ENCODE data around the gene PGM1. TPM values are rescaled to one million over a fixed set of nuclear protein-coding genes. Genes with fewer than 3 reads are reported as not detected.

PGM1 gene
- total and polyA plus RNA-seq, 2 donors (not counting 3 experiments of a cell fraction or from before 2014, with no cell fraction given), result 9.3 to 21.0 TPM

DNA sequence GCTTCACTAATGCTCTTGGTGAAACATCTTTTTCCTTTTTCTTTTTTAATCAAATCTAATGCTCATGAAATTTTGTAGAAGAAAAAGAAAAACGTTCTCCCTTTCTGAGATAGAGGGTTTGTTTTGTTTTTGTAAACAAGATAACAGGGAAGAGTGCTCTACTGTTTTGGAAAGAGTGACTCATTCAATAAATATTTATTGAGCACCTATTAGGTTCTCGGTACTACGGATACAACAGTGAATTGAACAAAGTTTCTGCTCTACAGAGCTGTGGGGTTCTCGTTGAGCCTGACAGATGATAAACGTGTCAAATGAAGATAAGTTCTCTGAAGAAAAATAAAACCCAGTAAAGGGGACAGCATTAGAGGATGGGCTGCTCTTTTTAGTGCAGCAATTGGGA, 7.0 kb downstream of the PGM1 start:
- H3K27ac ChIP-seq (ENCODE audit: insufficient read depth, low read depth, low read length), result no peak overlapping the region
- ChIA-PET POLR2A (no interaction called here), CTCF (no interaction called here)
- dilution Hi-C loops (cut with MboI; ENCODE audit: extremely low pct_ligation_motif_present, low sequenced_read_pairs) (no loop called here), intact Hi-C loops (cut with micrococcal nuclease) (no loop called here)
- H3K4me1 ChIP-seq (ENCODE audit: control insufficient read depth, extremely low read depth, insufficient read depth, low read length), result no peaks in the 10 kb centered on the region
- H3K9ac ChIP-seq (replicated peaks; ENCODE audit: extremely low read depth, insufficient read depth, low read length), result no peak overlapping the region
- H3K36me3 ChIP-seq (ENCODE audit: control insufficient read depth in 2 of 2, extremely low read depth in 1 of 2, insufficient read depth in 2 of 2, low read length in 2 of 2), result no peaks in the 10 kb centered on the region
- no peaks in the 10 kb centered on the region for H3K79me2 ChIP-seq (ENCODE audit: control insufficient read depth, insufficient read depth, low read length)
- BruUV-seq (replicated peaks), result no TSS peak
- no peaks in the 10 kb centered on the region for H3K9me1 ChIP-seq (replicated peaks; ENCODE audit: control insufficient read depth, extremely low read depth, insufficient read depth, low read length)
- TF ChIP-seq POLR2AphosphoS5 (IDR thresholded peaks at IDR 0.05; ENCODE audit: insufficient read depth, low read depth, low read length) (no peak), POLR2A (IDR thresholded peaks at IDR 0.05; ENCODE audit: low read depth, low read length) (no peak), MYC (IDR thresholded peaks at IDR 0.05; ENCODE audit: low read depth, low read length) (no peak), JUN (IDR thresholded peaks at IDR 0.05; ENCODE audit: borderline replicate concordance, insufficient read depth, insufficient read length, low read depth) (no peak), EZH2 (IDR thresholded peaks at IDR 0.05; ENCODE audit: borderline replicate concordance, low read depth, low read length, severe bottlenecking) (no peak), GATA2 (IDR thresholded peaks at IDR 0.05; ENCODE audit: insufficient read depth, insufficient read length, low read depth, low read length) (no peak), FOS (IDR thresholded peaks at IDR 0.05; ENCODE audit: borderline replicate concordance, insufficient read depth, low read length) (no peak)
- TF ChIP-seq, protein P1, sequence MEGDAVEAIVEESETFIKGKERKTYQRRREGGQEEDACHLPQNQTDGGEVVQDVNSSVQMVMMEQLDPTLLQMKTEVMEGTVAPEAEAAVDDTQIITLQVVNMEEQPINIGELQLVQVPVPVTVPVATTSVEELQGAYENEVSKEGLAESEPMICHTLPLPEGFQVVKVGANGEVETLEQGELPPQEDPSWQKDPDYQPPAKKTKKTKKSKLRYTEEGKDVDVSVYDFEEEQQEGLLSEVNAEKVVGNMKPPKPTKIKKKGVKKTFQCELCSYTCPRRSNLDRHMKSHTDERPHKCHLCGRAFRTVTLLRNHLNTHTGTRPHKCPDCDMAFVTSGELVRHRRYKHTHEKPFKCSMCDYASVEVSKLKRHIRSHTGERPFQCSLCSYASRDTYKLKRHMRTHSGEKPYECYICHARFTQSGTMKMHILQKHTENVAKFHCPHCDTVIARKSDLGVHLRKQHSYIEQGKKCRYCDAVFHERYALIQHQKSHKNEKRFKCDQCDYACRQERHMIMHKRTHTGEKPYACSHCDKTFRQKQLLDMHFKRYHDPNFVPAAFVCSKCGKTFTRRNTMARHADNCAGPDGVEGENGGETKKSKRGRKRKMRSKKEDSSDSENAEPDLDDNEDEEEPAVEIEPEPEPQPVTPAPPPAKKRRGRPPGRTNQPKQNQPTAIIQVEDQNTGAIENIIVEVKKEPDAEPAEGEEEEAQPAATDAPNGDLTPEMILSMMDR (IDR thresholded peaks at IDR 0.05; ENCODE audit: extremely low read depth in 1 of 2, insufficient read depth in 1 of 2, low read depth in 1 of 2, low read length in 2 of 2), result no peak
- TF ChIP-seq, protein P2, sequence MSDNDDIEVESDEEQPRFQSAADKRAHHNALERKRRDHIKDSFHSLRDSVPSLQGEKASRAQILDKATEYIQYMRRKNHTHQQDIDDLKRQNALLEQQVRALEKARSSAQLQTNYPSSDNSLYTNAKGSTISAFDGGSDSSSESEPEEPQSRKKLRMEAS (IDR thresholded peaks at IDR 0.05; ENCODE audit: insufficient read depth, insufficient read length), result no peak
- no peak overlapping the region for H3K4me2 ChIP-seq (ENCODE audit: insufficient read depth, low read length)
- no peaks in the 10 kb centered on the region for H3K9me3 ChIP-seq (replicated peaks; ENCODE audit: control insufficient read depth, insufficient read depth, low read length)
- no peaks in the 10 kb centered on the region for H3K27me3 ChIP-seq (ENCODE audit: control insufficient read depth in 2 of 2, insufficient read depth in 2 of 2, low read length in 2 of 2)
- FAIRE-seq, result no peak
- H2AFZ ChIP-seq (ENCODE audit: low read depth, low read length), result no peak overlapping the region
- H3K4me3 ChIP-seq (replicated peaks in 1 of 3; ENCODE audit: insufficient read depth in 1 of 3, low read depth in 1 of 3, low read length in 3 of 3), result no peak overlapping the region
- no peak for DNase-seq (ENCODE audit: low read depth, low spot score)
- H4K20me1 ChIP-seq (replicated peaks; ENCODE audit: control insufficient read depth, extremely low read depth, insufficient read depth, low read length), result no peaks in the 10 kb centered on the region

Measured in endothelial cell of umbilical vein (primary cell).